ENCODE measurements around the gene LOC101059915.
"Not testable (repeated sequence)": the region's sequence is repeated elsewhere in the genome, so short reads cannot be mapped to it uniquely, and the experiment has no call there.

The LOC101059915 gene

DNA sequence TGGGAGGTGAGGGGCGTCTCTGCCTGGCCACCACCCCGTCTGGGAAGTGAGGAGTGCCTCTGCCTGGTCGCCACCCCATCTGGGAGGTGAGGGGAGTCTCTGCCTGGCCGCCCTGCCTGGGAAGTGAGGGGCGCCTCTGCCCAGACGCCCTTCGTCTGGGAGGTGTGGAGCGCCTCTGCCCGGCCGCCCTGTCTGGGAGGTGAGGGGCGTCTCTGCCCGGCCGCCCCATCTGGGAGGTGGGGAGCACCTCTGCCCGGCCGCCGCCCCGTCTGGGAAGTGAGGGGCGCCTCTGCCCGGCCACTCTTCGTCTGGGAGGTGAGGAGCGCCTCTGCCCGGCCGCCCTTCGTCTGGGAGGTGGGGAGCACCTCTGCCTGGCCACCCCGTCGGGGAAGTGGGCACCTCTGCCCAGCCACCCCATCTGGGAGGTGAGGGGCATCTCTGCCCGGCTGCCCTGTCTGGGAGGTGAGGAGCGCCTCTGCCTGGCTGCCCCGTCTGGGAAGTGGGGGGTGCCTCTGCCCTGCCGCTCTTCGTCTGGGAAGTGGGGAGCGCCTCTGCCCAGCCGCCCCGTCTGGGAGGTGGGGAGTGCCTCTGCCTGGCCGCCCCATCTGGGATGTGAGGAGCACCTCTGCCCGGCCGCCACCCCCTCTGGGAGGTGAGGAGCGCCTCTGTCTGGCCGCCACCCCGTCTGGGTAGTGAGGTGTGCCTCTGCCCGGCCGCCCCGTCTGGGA, 8.9 kb downstream of the LOC101059915 start:
- not testable (repeated sequence) for FAIRE-seq

DNA sequence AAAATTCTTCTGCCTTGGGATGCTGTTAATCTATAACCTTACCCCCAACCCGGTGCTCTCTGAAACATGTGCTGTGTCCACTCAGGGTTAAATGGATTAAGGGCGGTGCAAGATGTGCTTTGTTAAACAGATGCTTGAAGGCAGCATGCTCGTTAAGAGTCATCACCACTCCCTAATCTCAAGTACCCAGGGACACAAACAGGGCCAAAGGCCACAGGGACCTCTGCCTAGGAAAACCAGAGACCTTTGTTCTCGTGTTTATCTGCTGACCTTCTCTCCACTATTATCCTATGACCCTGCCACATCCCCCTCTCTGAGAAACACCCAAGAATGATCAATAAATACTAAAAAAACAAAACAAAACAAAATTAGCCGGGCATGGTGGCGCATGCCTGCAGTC, 9.8 kb downstream of the LOC101059915 start:
- not testable (repeated sequence) for FAIRE-seq

DNA sequence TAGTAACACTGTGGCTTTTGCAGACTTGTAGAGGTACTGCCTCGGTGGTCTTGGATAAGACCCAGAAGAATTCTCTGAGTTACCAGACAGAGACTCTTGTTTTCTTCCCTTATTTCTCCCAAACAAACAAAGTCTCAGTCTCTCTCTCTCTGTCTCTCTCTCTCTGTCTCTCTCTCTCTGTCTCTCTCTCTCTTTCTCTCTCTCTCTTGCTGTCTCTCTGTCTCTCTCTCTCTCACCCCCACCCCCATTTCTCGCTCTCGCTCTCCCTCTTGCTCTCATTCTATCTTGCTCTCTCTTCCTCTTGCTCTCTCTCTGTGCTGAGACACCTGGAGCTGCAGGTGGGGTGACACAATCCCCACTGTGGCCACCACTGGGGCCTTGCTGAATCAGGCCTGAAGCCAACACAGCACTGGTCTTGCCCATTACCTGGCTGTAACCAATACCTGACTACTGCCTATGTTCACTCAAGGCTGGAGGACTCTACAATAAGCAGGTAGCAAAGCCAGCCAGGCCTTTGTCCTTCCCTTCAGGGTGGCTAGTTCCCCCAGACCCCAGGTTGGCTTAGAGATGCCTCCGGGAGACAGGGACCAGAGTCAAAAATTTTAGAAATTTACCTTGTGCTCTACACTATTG, 12.3 kb downstream of the LOC101059915 start:
- no peak for FAIRE-seq

DNA sequence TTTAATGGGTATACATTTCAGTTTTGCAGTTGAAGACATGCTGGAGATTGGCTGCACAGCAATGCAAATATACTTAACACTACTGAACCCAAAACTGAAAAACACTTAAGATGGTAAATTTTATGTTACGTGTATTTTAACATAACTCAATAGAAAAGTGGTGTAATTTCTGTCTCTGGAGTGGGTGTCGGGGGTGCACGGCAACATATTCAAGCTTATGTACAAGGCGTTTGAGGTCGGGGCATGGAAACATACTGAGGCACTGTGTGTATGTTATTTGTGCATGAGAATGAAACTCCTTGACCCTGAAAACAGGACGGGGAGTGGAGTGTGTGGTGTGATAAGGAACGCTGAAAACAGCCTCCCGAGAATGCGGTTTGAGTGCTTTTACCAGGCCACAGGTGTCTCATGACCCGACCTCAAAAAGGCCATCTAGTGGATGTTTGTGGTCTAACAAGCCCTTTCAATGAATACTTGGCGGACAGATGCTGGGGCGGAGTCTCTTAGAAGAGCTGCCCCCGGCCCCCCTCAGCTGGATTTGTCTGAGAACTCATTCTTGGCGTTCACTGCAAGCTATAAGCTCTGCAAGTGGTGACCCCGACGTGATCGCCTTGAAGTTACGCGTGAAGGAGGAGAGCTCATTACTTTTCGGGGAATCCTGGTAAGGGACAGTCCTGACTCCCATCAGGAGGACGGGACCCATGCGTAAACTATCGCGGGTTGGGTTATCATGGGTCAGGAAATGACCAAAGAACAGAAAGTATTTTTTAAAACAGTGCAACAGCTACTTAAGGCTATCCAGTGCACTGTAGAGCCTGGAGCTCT, 29.5 kb downstream of the LOC101059915 start:
- FAIRE-seq, result not testable (repeated sequence)

DNA sequence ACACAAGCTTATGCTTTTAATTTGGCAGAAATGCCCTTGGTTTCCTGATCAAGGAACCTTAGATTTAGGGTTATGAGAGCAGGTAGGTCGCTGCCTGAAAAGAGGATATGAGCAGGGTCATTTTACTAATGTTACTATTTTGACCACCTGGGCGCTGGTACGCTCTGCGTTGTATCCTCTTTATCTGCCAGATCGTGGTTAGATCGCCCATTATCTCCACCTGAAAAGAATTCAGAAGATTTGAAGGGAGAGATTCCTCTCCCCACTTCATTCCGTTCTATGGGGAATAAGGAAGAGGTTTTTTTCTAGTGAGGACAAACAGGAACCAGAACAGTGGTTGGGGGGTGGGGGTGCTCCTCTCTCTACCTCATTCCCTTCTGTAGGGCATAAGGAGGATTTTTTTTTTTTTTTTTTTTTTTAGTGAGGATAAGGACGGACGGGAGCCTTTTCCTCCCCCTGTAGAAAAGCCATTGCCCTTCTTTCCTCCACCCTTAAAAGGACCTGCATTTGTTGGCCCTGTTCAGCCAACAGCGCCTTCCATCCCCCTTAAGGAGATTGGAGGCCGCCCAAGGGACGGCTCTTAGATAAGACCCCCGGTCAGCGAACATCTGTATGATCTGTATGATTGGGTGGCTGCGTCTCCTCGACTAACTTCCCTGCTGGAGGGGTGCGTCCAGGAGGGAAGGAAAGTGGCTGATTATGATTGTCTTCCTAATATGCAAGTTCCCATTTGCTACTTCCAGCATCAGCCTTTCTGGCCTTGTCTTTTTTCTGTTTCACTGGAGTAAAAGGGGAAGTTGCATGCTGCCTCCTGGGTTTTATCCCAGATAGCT, 30.3 kb downstream of the LOC101059915 start:
- not testable (repeated sequence) for FAIRE-seq

DNA sequence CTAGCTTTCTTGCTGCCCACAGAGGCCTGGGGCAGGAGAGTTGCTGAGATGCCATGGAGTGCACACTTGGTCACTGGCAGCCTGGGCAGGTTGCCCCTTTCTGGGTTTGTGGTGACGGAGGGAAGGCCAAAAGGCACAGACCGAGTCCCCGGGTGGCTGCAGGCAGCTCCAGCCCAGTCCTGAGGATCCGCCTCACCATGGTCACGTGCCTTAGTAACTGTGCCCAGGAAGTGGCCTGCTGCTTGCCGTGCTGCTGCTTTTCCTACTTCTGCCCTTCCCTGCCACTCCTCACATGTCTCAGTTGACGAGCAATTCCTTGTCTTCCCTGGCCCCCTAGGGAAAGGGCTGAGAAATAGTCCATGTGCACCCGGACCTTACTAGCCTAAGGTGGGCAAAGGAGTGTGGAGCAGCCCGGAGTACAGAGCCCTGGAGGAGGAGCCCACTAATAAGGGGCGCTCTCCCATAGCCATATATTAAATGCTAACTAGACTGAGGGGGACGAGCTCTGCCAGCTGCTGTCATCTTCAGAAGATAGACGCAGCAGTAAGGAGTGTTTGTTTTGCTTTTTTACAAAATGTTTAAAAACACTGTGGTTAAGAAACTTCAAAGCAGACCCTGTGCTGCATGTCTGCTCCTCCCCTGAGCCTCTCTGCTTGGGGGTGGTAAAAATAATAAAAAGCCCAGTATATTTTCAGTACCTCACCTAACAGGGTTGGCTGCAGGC, 31.1 kb downstream of the LOC101059915 start:
- not testable (repeated sequence) for FAIRE-seq

DNA sequence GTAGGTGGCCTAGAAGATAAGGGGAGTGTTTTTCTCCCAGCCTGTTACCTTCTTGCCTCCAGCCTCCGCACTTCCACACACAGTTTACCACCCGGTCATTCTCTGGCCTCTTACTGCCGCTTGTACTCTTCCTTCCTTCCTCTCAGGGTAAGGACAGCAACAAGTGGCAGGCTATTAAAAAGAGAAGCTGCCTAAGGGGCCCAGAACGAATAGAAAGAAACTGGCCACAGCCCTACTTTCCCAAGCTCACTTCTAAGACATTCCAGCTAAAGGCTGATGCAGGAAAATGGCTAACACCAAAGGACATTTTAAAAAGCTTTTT, 31.6 kb downstream of the LOC101059915 start:
- not testable (repeated sequence) for FAIRE-seq

DNA sequence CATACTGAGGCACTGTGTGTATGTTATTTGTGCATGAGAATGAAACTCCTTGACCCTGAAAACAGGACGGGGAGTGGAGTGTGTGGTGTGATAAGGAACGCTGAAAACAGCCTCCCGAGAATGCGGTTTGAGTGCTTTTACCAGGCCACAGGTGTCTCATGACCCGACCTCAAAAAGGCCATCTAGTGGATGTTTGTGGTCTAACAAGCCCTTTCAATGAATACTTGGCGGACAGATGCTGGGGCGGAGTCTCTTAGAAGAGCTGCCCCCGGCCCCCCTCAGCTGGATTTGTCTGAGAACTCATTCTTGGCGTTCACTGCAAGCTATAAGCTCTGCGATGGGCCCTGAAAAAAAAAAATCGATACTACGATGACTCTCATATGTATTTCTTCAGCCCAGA, 35.5 kb downstream of the LOC101059915 start:
- FAIRE-seq, result not testable (repeated sequence)

DNA sequence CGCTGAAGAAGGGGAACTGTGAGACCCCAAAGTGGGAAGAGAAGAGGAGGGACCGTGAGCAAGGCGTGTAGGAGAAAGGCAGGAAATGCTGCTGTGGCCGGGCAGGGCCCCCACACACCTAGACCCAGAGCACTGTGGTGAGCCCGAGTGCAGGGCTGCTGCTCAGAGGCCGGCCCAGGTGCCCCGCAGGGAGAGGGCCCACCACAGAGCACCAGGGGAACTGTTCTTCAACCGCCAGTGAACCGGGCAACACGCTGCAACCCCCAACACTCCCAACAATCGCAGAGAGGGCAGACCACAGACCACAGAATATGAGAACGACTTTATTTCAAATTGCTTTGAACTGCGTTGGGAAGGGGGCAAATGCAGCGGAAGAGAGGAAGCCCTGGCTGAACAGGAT, 46.7 kb downstream of the LOC101059915 start:
- not testable (repeated sequence) for FAIRE-seq

DNA sequence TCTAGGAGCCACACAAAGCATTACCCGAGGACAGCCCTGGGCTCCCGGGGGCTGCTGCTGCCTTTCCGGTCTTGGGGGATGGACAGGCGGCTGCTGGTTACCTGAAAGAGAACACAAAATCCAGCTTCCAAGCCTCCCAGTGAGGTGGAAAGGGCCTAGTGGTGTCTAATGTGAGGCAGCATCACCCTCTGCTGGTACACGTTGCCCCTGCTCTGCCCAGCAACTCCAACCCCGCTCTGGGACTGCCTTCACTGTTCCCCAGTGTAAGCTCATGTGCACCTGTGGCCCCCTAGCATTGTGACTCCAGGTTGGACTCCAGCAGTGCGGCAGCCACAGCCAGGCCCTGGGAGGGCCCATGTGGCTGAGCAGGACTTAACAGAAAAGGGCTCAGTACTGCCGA, 48.2 kb downstream of the LOC101059915 start:
- not testable (repeated sequence) for FAIRE-seq

DNA sequence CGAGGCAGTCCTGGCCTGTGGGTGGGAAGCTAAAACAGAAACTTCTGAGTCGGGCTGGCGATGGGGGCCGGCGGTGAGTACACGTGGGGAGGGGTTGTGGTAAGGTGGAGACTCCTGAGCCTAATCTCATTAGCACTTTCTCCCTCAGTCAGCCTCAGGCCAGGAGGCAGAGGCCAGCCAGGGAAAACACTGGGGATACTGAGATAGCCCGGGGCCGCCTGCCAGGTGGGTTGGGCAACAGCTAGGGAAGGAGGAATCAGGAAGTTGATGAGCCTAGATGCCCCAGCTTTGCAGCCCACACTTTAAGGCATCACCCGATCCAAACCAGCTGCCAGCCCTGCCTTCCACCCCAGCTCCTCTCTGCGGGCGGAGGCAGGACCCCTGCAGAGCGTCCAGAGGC, 49.0 kb downstream of the LOC101059915 start:
- FAIRE-seq, result not testable (repeated sequence)

DNA sequence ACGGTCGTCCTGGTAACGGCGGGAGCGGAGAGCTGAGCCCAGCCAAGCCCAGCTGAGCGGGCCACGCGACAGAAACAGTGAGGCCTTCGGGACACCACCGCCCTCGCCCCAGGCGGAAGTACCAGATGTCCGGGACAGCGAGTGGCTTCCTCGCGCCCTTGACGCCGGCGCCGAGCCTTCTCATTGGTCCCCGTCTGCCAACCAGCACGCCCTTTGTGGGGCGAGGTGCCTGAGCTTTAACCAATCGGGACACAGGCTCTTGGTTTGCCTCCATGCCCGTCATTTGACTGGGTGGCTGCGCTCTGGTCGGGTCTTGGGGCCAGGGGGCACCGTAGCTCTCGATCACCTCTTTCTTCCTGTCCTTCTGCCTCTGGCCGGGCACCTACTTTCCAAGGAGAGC, 50.8 kb downstream of the LOC101059915 start, which contains the start of gene CXorf49:
Gene CXorf49 (minus strand): TSS at position 101 of the 400 bp plus-strand sequence. CDS start 134 bp downstream, outside the sequence.
- FAIRE-seq, result not testable (repeated sequence)

DNA sequence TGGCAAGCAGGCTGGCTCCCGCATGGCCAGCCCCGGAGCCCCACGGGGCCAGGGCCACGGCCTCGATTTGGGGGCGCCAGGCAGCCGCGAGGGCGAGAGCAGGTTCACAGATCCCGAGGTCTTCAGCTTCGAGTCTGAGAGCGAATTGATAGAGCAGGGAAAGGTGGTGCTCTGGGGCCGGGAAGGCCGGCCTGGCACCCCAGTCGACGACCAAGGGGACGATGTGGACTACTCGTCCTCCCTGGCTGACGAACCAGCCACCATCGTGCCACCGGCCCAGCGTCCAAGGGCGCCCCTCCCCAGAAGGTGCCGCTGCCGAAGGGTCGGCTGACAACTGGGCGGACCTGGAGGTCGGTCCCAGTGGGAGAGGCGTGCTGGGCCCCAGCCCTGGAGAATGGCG, 51.8 kb downstream of the LOC101059915 start:
- not testable (repeated sequence) for FAIRE-seq

DNA sequence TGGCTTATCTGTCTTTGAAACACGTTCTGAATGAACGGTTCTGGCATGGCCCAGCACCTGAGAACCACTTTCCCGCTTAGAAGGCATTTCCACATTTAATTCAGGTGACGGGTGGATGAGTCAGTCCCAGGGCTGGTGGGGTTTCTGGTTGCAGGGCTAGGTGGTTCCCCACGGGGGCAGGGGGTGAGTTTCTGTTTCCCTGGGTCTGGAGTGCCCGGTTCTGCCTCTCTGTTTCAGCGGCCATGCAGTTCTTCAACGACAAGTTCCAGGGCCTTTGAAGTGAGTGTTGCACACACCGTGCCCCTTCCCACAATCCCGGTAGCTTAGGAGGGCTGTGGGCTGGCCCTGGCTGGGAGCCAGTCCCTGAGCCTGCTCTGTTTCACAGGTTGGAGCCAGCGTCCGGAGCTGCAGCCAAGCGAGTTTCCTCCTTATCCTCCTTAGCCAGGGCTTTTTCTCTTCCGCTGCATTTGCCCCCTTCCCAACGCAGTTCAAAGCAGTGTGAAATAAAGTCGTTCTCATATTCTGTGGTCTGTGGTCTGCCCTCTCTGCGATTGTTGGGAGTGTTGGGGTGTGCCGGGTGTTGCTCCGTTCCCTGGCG, 53.0 kb downstream of the LOC101059915 start:
- not testable (repeated sequence) for FAIRE-seq
